CD4-positive, alpha-beta memory T cell (primary cell): ENCODE data around the gene NEXN. TPM values are rescaled to one million over a fixed set of nuclear protein-coding genes. Genes with fewer than 3 reads are reported as not detected.

Source experiments
- CTCF ChIA-PET: fragments of 350-600 bp; sonication (Branson Sonifier 250); formaldehyde crosslinking; loops from one replicate; lab custom pipeline; 2021; ENCODE audit warnings: inconsistent platforms; ENCODE audit not compliant: partially characterized antibody; lab: Charles Lee
- POLR2A ChIA-PET: fragments of 350-600 bp; sonication (Branson Sonifier 250); formaldehyde crosslinking; loops from one replicate; lab custom pipeline; 2021; ENCODE audit not compliant: partially characterized antibody; lab: Charles Lee
- DNase-seq, 5 donors: peaks; one replicate each; pipeline versions ENCODE4 v3.0.0 to v3.0.0-alpha.2; 2020 to 2022; ENCODE audit warnings: mixed read lengths in 1 of 5
- H3K27ac ChIP-seq: one replicate; pipeline ENCODE4 v1.7.0; 2013; ENCODE audit warnings: low read depth, low read length
- H3K27me3 ChIP-seq: 2 replicates; pipeline ENCODE4 v1.7.0; 2013; ENCODE audit warnings: mild to moderate bottlenecking, low read length, moderate library complexity; ENCODE audit not compliant: insufficient read depth
- H3K36me3 ChIP-seq: 2 replicates; pipeline ENCODE4 v1.7.0; 2013; ENCODE audit warnings: mild to moderate bottlenecking, low read length, moderate library complexity; ENCODE audit not compliant: insufficient read depth
- H3K4me1 ChIP-seq: 2 replicates; pipeline ENCODE4 v1.7.0; 2013; ENCODE audit warnings: mild to moderate bottlenecking, low read length, moderate library complexity; ENCODE audit not compliant: insufficient read depth
- H3K4me3 ChIP-seq, 2 donors: one replicate each; pipeline ENCODE4 v1.7.0; 2013; ENCODE audit warnings: low read length in 2 of 2, mild to moderate bottlenecking in 1 of 2
- H3K9me3 ChIP-seq, 2 donors: one replicate each; pipeline ENCODE4 v1.7.0; 2013; ENCODE audit warnings: low read length in 2 of 2, control low read depth in 1 of 2; ENCODE audit not compliant: control insufficient read depth in 1 of 2
- H3K27ac Mint-ChIP-seq, 7 donors: one replicate each; pipeline ENCODE4 v1.8.0; 2020 to 2021; ENCODE audit warnings: mixed read lengths in 7 of 7, mild to moderate bottlenecking in 6 of 7, inconsistent platforms in 3 of 7, moderate library complexity in 3 of 7
- H3K27me3 Mint-ChIP-seq, 2 donors: one replicate each; pipeline ENCODE4 v1.8.0; 2020 to 2021; ENCODE audit warnings: mixed read lengths in 2 of 2
- H3K36me3 Mint-ChIP-seq, 2 donors: one replicate each; pipeline ENCODE4 v1.8.0; 2020 to 2021; ENCODE audit warnings: mixed read lengths in 2 of 2, inconsistent platforms in 1 of 2, mild to moderate bottlenecking in 1 of 2
- H3K4me1 Mint-ChIP-seq, 4 donors: one replicate each; pipeline ENCODE4 v1.8.0; 2020 to 2021; ENCODE audit warnings: mixed read lengths in 4 of 4, mild to moderate bottlenecking in 1 of 4
- H3K4me3 Mint-ChIP-seq, 8 donors: one replicate each; pipeline ENCODE4 v1.8.0; 2020 to 2021; ENCODE audit warnings: mixed read lengths in 8 of 8, mild to moderate bottlenecking in 7 of 8, moderate library complexity in 6 of 8, inconsistent platforms in 3 of 8
- H3K9me3 Mint-ChIP-seq, 8 donors: one replicate each; pipeline ENCODE4 v1.8.0; 2020 to 2021; ENCODE audit warnings: mixed read lengths in 8 of 8, mild to moderate bottlenecking in 5 of 8, inconsistent platforms in 3 of 8, moderate library complexity in 1 of 8
- intact Hi-C: fragments of 100-400 bp; cut with micrococcal nuclease; formaldehyde crosslinking; loops from one replicate; pipeline ENCODE4 v1.15.1; 2023
- polyA plus RNA-seq, 2 donors: library from polyadenylated mRNA; unstranded; fragments of 300-500 nt; fragmentation: Illumina TruSeq; gene quantifications; one replicate each; pipeline ENCODE4 v1.2.3, GENCODE V29; 2021
- total RNA-seq, 2 experiments: library from RNA; stranded (reverse); gene quantifications; one replicate each; pipeline ENCODE4 v1.2.3, GENCODE V29; 2021

The NEXN gene
- total and polyA plus RNA-seq, 4 experiments from 2014 or later: 0.31 to 0.67 (median 0.52) TPM

DNA sequence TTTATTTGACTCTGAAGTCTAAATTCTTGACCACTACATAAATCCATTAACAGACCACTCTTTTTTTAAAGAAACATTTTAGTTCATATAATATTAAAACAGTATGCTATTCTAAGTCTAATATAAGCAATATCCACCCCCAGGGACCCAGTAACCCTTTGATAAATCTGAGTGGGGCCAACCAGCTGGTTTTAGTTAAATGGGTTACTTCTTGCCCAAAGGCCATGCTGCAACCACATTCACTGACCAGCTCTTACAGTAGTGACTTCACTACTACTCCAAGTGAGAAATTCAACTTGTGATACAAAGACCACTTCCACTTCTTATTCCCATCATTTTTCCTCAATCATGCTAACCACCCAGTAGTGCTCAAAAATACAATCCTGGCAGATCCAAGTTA is 70.0 kb downstream of the NEXN start:
- H3K27ac ChIP-seq: no peak overlapping the region
- no peaks in the 10 kb centered on the region for H3K4me1 ChIP-seq
- DNase-seq: no peak
- H3K4me3 ChIP-seq: no peak overlapping the region
- Mint-ChIP-seq H3K9me3 (peaks cover 0 to 1% (median 0%) of the 10 kb centered on the region in 8 donors), H3K36me3 (peaks cover 63 to 82% of the 10 kb centered on the region in 2 donors), H3K4me1 (peaks cover 15 to 21% (median 19%) of the 10 kb centered on the region in 4 donors), H3K27ac (peak overlapping the region in 5 of 7 donors; percentile 1 to 55 (median 28)), H3K4me3 (peak overlapping the region in 1 of 8 donors; percentile 28), H3K27me3 (no peaks in the 10 kb centered on the region)
- no peaks in the 10 kb centered on the region for H3K27me3 ChIP-seq
- H3K9me3 ChIP-seq: no peaks in the 10 kb centered on the region
- intact Hi-C loops: no loop called here
- ChIA-PET POLR2A (no interaction called here), CTCF (no interaction called here)
- H3K36me3 ChIP-seq: peaks cover 89% of the 10 kb centered on the region

GRCh38 chr1:77958850-77959249 is 70.4 kb downstream of the NEXN start:
- Histone ChIP-seq H3K4me1 (no peaks in the 10 kb centered on the region), H3K9me3 (no peaks in the 10 kb centered on the region), H3K4me3 (no peak overlapping the region), H3K36me3 (peaks cover 91% of the 10 kb centered on the region), H3K27ac (no peak overlapping the region), H3K27me3 (no peaks in the 10 kb centered on the region)
- H3K9me3 Mint-ChIP-seq: peaks cover 0 to 1% (median 0%) of the 10 kb centered on the region in 8 donors
- ChIA-PET CTCF (interaction anchor here (1.4 kb wide), 1 partner anchor 17 kb away, joined by 3 read pairs; no protein-coding TSS in a partner anchor), POLR2A (no interaction called here)
- peak overlapping the region in 5 of 7 donors; percentile 1 to 55 (median 28) for H3K27ac Mint-ChIP-seq
- peaks cover 65 to 82% of the 10 kb centered on the region in 2 donors for H3K36me3 Mint-ChIP-seq
- intact Hi-C loops: no loop called here
- peaks cover 16 to 21% (median 19%) of the 10 kb centered on the region in 4 donors for H3K4me1 Mint-ChIP-seq
- H3K4me3 Mint-ChIP-seq: peak overlapping the region in 1 of 8 donors; percentile 28
- no peak for DNase-seq
- H3K27me3 Mint-ChIP-seq: no peaks in the 10 kb centered on the region

DNA sequence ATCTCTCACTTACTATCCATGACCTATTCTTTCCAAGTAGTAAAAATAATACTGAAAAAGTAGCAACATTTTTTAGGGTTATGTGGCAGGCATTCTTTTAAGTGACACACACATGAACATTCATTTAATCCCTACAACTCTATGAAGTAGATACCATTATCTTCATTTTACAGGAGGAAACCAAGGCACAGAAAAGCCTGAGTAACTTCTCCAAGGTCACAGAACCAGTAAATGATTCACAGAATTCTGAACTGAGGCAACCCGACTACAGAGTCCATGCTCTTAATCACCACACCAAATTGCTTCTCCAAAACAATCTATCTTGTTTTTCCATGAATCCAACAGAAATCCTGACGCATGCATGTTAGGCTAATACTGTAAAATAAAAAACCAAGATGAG is 73.0 kb downstream of the NEXN start:
- H3K4me1 ChIP-seq: no peaks in the 10 kb centered on the region
- Mint-ChIP-seq H3K27me3 (no peaks in the 10 kb centered on the region), H3K4me3 (no peak overlapping the region), H3K36me3 (peaks cover 74 to 83% of the 10 kb centered on the region in 2 donors), H3K27ac (peak overlapping the region in 2 of 7 donors; percentile 19 to 29), H3K9me3 (peaks cover 0 to 1% (median 0%) of the 10 kb centered on the region in 8 donors), H3K4me1 (peaks cover 16 to 27% (median 25%) of the 10 kb centered on the region in 4 donors)
- no peak overlapping the region for H3K27ac ChIP-seq
- intact Hi-C loops: no loop called here
- no peaks in the 10 kb centered on the region for H3K27me3 ChIP-seq
- H3K36me3 ChIP-seq: peaks cover 91% of the 10 kb centered on the region
- no peak for DNase-seq
- no peak overlapping the region for H3K4me3 ChIP-seq
- ChIA-PET POLR2A (no interaction called here), CTCF (no interaction called here)
- H3K9me3 ChIP-seq: no peaks in the 10 kb centered on the region

DNA sequence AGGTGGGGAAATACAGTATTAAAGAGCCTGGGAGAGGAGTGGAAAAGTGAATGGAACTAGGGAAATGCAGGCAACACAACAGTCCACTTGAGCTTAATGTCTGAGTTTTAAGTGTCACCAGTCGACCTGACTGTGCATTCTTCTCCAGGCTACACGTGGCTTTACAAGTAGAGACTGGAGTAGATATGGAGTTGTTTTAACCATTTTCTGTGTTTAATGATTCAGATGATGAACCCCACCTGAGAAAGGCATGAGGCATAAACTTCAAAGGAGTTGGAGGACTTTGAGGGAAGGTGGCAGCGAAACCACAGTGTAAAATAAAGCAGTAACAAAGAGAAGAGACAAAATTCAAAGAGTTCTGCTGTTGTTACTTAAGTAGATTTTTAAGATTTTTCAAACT is 77.9 kb downstream of the NEXN start:
- ChIA-PET CTCF (interaction anchor here (0.6 to 1.6 kb wide), 3 partner anchors 10 to 16 kb away, joined by 3 to 6 read pairs (median 3); partner anchors contain the start of gene FUBP1), POLR2A (interaction anchor here (0.7 to 2.7 kb wide), 4 partner anchors 9 to 38 kb away, joined by 3 to 9 read pairs (median 4); partner anchors contain the start of gene FUBP1)
- no peak for DNase-seq
- Mint-ChIP-seq H3K4me1 (peaks cover 16 to 41% (median 34%) of the 10 kb centered on the region in 4 donors), H3K9me3 (no peaks in the 10 kb centered on the region), H3K27ac (peak overlapping the region in 3 of 7 donors; percentile 19 to 79 (median 74)), H3K4me3 (peak overlapping the region in 2 of 8 donors; percentile 40 to 52), H3K27me3 (no peaks in the 10 kb centered on the region), H3K36me3 (peaks cover 70 to 81% of the 10 kb centered on the region in 2 donors)
- H3K9me3 ChIP-seq: no peaks in the 10 kb centered on the region
- peaks cover 32% of the 10 kb centered on the region for H3K4me1 ChIP-seq
- H3K36me3 ChIP-seq: peaks cover 83% of the 10 kb centered on the region
- H3K27me3 ChIP-seq: no peaks in the 10 kb centered on the region
- no peak overlapping the region for H3K27ac ChIP-seq
- no peak overlapping the region for H3K4me3 ChIP-seq
- intact Hi-C loops: no loop called here

GRCh38 chr1:77970192-77970591 is 81.8 kb downstream of the NEXN start:
- Mint-ChIP-seq H3K27ac (peak overlapping the region in 1 of 7 donors; percentile 35), H3K9me3 (no peaks in the 10 kb centered on the region), H3K4me1 (peaks cover 27 to 63% (median 45%) of the 10 kb centered on the region in 4 donors), H3K36me3 (peaks cover 45 to 64% of the 10 kb centered on the region in 2 donors), H3K4me3 (peak overlapping the region in 3 of 8 donors; percentile 15 to 33 (median 25)), H3K27me3 (no peaks in the 10 kb centered on the region)
- Histone ChIP-seq H3K27ac (no peak overlapping the region), H3K36me3 (peaks cover 52% of the 10 kb centered on the region), H3K27me3 (no peaks in the 10 kb centered on the region), H3K9me3 (no peaks in the 10 kb centered on the region), H3K4me1 (peaks cover 69% of the 10 kb centered on the region), H3K4me3 (no peak overlapping the region)
- intact Hi-C loops: loop anchor here (10.0 kb wide), 1 partner anchor 655 kb away; the partner anchor contains the start of gene IFI44L
- ChIA-PET POLR2A (interaction anchor here (3.0 kb wide), 1 partner anchor 8 kb away, joined by 17 read pairs; the partner anchor contains the start of gene FUBP1), CTCF (no interaction called here)
- no peak for DNase-seq

DNA sequence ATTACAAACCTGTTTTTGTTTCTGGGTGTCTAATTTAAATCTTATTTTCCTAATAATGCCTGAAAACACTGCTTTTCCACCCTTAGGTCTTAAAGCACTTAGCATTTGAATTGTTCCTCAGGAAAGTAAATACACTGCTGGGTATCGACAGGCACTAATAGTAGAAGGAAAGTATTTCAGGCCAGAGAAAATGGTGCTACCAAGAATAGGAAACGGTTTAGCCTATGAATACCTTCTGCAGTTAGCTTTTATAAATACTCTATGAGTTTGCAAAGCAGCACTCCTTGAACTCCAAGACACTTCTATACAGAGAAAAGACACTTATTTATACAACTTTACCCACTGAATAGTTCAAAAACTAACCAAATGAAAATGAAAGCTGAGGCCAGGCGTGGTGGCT is 83.7 kb downstream of the NEXN start:
- Mint-ChIP-seq H3K4me1 (peaks cover 38 to 71% (median 53%) of the 10 kb centered on the region in 4 donors), H3K27me3 (no peaks in the 10 kb centered on the region), H3K27ac (peak overlapping the region in 4 of 7 donors; percentile 15 to 77 (median 74))

DNA sequence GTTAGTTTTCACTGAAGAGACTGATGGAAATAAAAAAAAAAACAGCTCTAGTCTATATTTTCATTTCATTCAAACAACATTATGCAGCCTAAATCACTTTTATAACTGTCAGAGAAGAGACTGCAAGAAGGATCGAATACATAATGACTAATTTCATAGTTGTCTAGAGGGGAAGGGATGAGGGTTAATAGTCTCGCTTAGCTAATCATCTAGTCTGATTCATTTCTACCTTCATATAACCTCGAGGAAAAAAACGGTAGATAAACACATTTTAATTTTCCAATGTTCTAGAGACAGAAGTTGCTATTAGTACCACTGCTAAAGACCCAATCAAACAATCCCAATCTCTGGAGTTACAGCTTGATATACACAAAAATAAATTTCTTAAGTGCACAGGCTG is 87.0 kb downstream of the NEXN start:
- peaks cover 12% of the 10 kb centered on the region for H3K36me3 ChIP-seq
- CTCF ChIA-PET: interaction anchor here (0.8 to 2.9 kb wide), 8 partner anchors 8 to 139 kb away, joined by 3 to 11 read pairs (median 4); partner anchors contain the start of gene DNAJB4
- Mint-ChIP-seq H3K4me1 (peaks cover 32 to 55% (median 44%) of the 10 kb centered on the region in 4 donors), H3K9me3 (peaks cover 0 to 1% (median 0%) of the 10 kb centered on the region in 8 donors), H3K27ac (peak overlapping the region in 5 of 7 donors; percentile 19 to 92 (median 62)), H3K4me3 (peak overlapping the region in 3 of 8 donors; percentile 83 to 91 (median 84)), H3K27me3 (no peaks in the 10 kb centered on the region), H3K36me3 (peaks cover 14 to 39% of the 10 kb centered on the region in 2 donors)
- no peak for DNase-seq
- no peaks in the 10 kb centered on the region for H3K9me3 ChIP-seq
- intact Hi-C loops: loop anchor here (10.0 kb wide), 1 partner anchor 649 kb away; the partner anchor contains the start of gene IFI44L
- no peaks in the 10 kb centered on the region for H3K27me3 ChIP-seq
- H3K27ac ChIP-seq: peak overlapping the region; percentile 100
- H3K4me3 ChIP-seq: peak overlapping the region; percentile 42 to 57
- POLR2A ChIA-PET: interaction anchor here (0.6 to 8.5 kb wide), 5 partner anchors 8 to 196 kb away, joined by 3 to 247 read pairs (median 3); partner anchors contain the start of genes DNAJB4 and MIGA1
- H3K4me1 ChIP-seq: peaks cover 77% of the 10 kb centered on the region

More for the DNA sequence above, 83.7 kb downstream of the NEXN start:
- H3K9me3 Mint-ChIP-seq: peaks cover 0 to 1% (median 0%) of the 10 kb centered on the region in 8 donors
- Histone ChIP-seq H3K27me3 (no peaks in the 10 kb centered on the region), H3K36me3 (peaks cover 34% of the 10 kb centered on the region), H3K4me1 (peaks cover 87% of the 10 kb centered on the region), H3K9me3 (no peaks in the 10 kb centered on the region), H3K27ac (no peak overlapping the region), H3K4me3 (no peak overlapping the region)
- peaks cover 35 to 63% of the 10 kb centered on the region in 2 donors for H3K36me3 Mint-ChIP-seq
- H3K4me3 Mint-ChIP-seq: peak overlapping the region in 7 of 8 donors; percentile 6 to 71 (median 57)
- CTCF ChIA-PET: interaction anchor here (0.7 kb wide), 1 partner anchor 67 kb away, joined by 3 read pairs; no protein-coding TSS in a partner anchor
- intact Hi-C loops: loop anchor here (10.0 kb wide), 1 partner anchor 653 kb away; the partner anchor contains the start of gene IFI44L
- no peak for DNase-seq
- POLR2A ChIA-PET: no interaction called here
